ENCODE measurements around the gene PRDX3.

DNA sequence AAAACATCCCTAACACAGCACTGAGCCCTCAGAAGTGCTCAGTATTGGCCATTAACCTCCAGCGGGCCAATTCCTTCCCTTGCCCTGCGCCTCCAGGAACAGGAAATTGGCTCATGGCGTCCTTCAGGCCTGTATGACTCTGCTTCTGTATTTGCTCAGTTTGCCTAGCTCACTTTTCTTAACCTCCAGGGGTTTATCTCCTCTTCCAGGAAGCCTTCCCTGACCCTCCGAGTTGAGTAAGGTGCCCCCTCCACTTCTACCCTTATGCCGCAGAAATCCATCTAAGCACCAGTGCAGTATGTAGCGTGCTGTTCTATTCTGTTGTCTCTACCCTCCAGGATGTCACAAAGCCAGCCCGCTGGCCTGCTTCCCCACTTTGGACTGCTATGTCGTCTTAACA is 12.0 kb downstream of the PRDX3 start:
- TF ChIP-seq, protein P1, sequence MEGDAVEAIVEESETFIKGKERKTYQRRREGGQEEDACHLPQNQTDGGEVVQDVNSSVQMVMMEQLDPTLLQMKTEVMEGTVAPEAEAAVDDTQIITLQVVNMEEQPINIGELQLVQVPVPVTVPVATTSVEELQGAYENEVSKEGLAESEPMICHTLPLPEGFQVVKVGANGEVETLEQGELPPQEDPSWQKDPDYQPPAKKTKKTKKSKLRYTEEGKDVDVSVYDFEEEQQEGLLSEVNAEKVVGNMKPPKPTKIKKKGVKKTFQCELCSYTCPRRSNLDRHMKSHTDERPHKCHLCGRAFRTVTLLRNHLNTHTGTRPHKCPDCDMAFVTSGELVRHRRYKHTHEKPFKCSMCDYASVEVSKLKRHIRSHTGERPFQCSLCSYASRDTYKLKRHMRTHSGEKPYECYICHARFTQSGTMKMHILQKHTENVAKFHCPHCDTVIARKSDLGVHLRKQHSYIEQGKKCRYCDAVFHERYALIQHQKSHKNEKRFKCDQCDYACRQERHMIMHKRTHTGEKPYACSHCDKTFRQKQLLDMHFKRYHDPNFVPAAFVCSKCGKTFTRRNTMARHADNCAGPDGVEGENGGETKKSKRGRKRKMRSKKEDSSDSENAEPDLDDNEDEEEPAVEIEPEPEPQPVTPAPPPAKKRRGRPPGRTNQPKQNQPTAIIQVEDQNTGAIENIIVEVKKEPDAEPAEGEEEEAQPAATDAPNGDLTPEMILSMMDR (IDR thresholded peaks at IDR 0.05) = no peak
- TF ChIP-seq POLR2A (IDR thresholded peaks at IDR 0.05) = no peak

Data from testis (tissue), 2 donors.